ENCODE results near the gene ARHGEF28. TPM values are rescaled to one million over a fixed set of nuclear protein-coding genes. Genes with fewer than 3 reads are reported as not detected.

The ARHGEF28 gene
- total RNA-seq, 2 donors from 2014 or later, result 7.6 to 8.0 TPM

- H3K36me3 ChIP-seq, result no peaks in the 10 kb centered on the region
- no peak overlapping the region for H3K27ac ChIP-seq
- no peak for TF ChIP-seq CTCF (IDR thresholded peaks at IDR 0.05)
- H3K9me3 ChIP-seq, result no peaks in the 10 kb centered on the region
- H3K9ac ChIP-seq (ENCODE audit: low read depth in 2 of 2, low read length in 2 of 2), result no peak overlapping the region
- no peaks in the 10 kb centered on the region for H3K4me1 ChIP-seq
- no peaks in the 10 kb centered on the region for H3K27me3 ChIP-seq
- intact Hi-C loops (cut with DNase I), result no loop called here
- DNase-seq, result no peak
- no peak overlapping the region for H3K4me3 ChIP-seq
These were observed 237.9 kb downstream of the ARHGEF28 start for GRCh38 chr5:73863876-73864275.

GRCh38 chr5:73865315-73865714 is 239.3 kb downstream of the ARHGEF28 start:
- no peaks in the 10 kb centered on the region for H3K27me3 ChIP-seq
- no peaks in the 10 kb centered on the region for H3K36me3 ChIP-seq
- no peak overlapping the region for H3K9ac ChIP-seq (ENCODE audit: low read depth in 2 of 2, low read length in 2 of 2)
- DNase-seq, result no peak
- no peak overlapping the region for H3K27ac ChIP-seq
- no peaks in the 10 kb centered on the region for H3K9me3 ChIP-seq
- no peak for TF ChIP-seq CTCF (IDR thresholded peaks at IDR 0.05)
- H3K4me3 ChIP-seq, result no peak overlapping the region
- no peaks in the 10 kb centered on the region for H3K4me1 ChIP-seq
- intact Hi-C loops (cut with DNase I), result no loop called here

GRCh38 chr5:73867345-73868335 is 241.6 kb downstream of the ARHGEF28 start:
- no peaks in the 10 kb centered on the region for H3K36me3 ChIP-seq
- intact Hi-C loops (cut with DNase I), result no loop called here
- H3K9me3 ChIP-seq, result no peaks in the 10 kb centered on the region
- H3K27ac ChIP-seq, result no peak overlapping the region
- DNase-seq, result no peak
- H3K4me1 ChIP-seq, result no peaks in the 10 kb centered on the region
- no peaks in the 10 kb centered on the region for H3K27me3 ChIP-seq
- H3K4me3 ChIP-seq, result no peak overlapping the region
- H3K9ac ChIP-seq (ENCODE audit: low read depth in 2 of 2, low read length in 2 of 2), result no peak overlapping the region
- no peak for TF ChIP-seq CTCF (IDR thresholded peaks at IDR 0.05)

- Histone ChIP-seq H3K9me3 (no peaks in the 10 kb centered on the region), H3K9ac (ENCODE audit: low read depth in 2 of 2, low read length in 2 of 2) (no peak overlapping the region), H3K36me3 (no peaks in the 10 kb centered on the region), H3K4me3 (no peak overlapping the region), H3K4me1 (no peaks in the 10 kb centered on the region), H3K27me3 (no peaks in the 10 kb centered on the region), H3K27ac (no peak overlapping the region)
- no peak for DNase-seq
- intact Hi-C loops (cut with DNase I), result no loop called here
- TF ChIP-seq CTCF (IDR thresholded peaks at IDR 0.05), result no peak
These were observed 257.6 kb downstream of the ARHGEF28 start for GRCh38 chr5:73883646-73884045.

- intact Hi-C loops (cut with DNase I), result no loop called here
- H3K9me3 ChIP-seq, result no peaks in the 10 kb centered on the region
- no peaks in the 10 kb centered on the region for H3K27me3 ChIP-seq
- no peak for TF ChIP-seq CTCF (IDR thresholded peaks at IDR 0.05)
- no peaks in the 10 kb centered on the region for H3K4me1 ChIP-seq
- H3K4me3 ChIP-seq, result no peak overlapping the region
- H3K36me3 ChIP-seq, result no peaks in the 10 kb centered on the region
- no peak overlapping the region for H3K9ac ChIP-seq (ENCODE audit: low read depth in 2 of 2, low read length in 2 of 2)
- H3K27ac ChIP-seq, result no peak overlapping the region
- DNase-seq, result no peak
These were observed 261.7 kb downstream of the ARHGEF28 start for GRCh38 chr5:73887688-73888087.

All from colonic mucosa (tissue), 4 donors.